AG10803 (cell line): ENCODE measurements around the gene MATN4.
A peak's percentile ranks its signal among the peaks of the same experiment; 100 is the strongest.

Experiments used
- DNase-seq: peaks from one replicate; pipeline ENCODE4 v3.0.0; 2010; ENCODE audit warnings: low read depth
- H3K4me3 ChIP-seq: 2 replicates; pipeline ENCODE4 v1.5.1; 2011; ENCODE audit warnings: mild to moderate bottlenecking, low read length, control low read depth
- TF ChIP-seq, protein P1 (sequence below): conservative IDR thresholded peaks from 2 replicates; pipeline ENCODE4 v1.5.1; 2011; ENCODE audit warnings: mild to moderate bottlenecking, low read length, control low read depth, inconsistent platforms

The MATN4 gene

DNA sequence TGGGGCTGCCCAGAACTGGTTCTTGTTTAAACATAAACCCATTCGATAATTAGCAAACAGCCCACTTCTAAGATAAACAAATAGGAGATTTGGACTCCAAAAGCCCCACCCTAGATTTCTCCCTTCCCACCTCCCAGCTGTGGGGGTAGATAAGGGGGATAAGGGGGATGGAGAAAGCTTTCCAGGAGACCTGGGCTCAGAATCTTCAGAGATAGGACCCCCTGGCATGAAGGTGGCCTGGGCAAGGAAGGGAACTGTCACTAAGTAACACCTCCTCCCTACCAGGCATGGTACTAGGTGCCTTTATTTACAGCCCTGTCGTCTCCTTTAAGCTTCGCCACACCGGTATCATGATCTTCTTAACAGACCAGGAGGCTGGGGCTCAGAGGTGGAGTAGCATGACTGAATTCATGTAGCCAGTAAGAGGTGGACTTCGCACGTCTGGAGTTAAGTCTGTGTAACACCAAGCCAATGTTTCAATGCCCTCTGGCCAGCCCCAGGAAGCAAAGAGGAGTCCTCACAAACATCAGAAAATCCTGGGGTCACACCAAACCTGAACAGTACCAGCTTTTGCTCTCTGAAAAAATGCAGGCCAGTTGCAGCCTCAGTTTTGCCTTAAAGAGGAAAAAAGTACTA lies 35.6 kb upstream of the MATN4 start:
- peak overlapping the region; percentile 97 for H3K4me3 ChIP-seq
- no peak for DNase-seq
- TF ChIP-seq, protein P1, sequence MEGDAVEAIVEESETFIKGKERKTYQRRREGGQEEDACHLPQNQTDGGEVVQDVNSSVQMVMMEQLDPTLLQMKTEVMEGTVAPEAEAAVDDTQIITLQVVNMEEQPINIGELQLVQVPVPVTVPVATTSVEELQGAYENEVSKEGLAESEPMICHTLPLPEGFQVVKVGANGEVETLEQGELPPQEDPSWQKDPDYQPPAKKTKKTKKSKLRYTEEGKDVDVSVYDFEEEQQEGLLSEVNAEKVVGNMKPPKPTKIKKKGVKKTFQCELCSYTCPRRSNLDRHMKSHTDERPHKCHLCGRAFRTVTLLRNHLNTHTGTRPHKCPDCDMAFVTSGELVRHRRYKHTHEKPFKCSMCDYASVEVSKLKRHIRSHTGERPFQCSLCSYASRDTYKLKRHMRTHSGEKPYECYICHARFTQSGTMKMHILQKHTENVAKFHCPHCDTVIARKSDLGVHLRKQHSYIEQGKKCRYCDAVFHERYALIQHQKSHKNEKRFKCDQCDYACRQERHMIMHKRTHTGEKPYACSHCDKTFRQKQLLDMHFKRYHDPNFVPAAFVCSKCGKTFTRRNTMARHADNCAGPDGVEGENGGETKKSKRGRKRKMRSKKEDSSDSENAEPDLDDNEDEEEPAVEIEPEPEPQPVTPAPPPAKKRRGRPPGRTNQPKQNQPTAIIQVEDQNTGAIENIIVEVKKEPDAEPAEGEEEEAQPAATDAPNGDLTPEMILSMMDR: no peak

DNA sequence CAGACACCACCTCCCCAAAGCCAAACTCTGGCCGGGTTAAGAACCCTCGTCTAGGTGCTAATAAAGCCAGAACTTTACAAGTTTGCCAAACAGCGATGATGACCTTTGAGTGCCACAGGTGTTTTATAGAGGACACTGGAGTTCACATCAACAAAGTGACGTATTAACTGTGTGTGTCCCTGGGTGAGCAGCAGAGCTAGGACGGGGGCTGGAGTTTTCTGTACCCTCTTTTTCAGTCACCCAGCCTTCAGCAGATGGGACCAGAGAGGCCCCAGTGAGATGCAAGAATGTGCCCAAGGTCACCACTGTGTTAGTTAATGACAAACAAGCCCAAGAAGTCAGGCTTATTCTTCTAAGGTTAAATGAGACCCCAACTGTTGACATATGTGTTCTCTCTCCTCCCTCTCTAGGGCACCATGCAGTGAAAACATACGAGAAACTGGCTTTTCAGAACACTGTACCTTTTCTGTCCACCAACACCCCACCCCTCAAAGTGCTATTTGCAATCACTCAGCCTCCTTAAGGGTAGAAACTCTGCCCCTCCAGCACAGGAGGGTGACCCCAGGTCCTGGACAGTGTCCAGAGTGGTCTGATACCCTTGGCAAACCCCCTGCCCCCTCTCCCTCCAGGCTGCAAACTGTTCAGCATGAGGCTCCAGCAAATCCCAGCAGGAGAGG lies 34.9 kb upstream of the MATN4 start:
- peak overlapping the region; percentile 97 for H3K4me3 ChIP-seq
- no peak for DNase-seq
- TF ChIP-seq, protein P1: no peak

DNA sequence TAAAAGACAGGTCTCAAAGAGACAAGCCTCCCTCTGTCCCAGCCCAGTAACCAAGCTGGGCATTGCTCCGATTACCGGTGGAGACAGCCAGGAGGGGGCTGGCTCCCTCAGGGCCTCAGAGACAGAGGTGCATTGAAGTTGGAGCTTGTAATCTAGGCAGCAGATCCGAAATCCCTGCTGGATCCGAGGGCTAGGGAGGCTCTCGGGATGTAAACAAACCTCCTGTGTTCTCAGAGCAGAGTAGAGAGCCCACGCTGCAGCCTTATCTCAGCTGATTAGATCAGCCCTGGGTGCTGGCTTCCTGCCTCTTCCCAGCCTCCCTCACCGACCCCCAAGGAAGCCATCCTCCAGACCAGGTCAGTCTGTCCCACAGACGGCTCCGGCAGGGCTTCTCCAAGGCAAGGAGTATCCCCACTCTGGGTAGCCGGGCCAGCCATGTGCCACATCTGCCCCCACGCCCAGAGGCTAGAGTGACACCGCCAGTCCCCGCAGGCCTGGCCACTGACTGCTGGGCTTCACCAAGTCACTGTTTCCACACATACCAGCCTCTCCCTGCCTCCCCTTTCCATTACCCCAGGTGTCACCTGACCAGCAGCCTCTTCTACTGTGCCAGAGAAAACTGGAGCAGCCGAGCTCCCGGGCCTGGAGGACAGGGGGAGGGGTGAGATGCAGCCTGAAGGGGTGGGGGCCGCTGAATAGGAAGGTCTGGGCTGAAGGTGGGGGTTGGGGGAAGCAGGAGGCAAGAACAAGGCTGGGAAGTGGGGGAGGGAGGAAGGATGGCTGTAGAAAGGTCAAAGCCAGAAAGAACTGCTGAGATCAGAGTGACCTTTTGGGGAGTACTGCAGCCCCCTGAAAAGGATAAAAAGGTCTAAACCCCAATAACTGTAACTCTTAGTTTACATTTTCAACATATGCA lies 34.1 kb upstream of the MATN4 start:
- TF ChIP-seq, protein P1: no peak
- no peak for DNase-seq
- H3K4me3 ChIP-seq: peak overlapping the region; percentile 97

DNA sequence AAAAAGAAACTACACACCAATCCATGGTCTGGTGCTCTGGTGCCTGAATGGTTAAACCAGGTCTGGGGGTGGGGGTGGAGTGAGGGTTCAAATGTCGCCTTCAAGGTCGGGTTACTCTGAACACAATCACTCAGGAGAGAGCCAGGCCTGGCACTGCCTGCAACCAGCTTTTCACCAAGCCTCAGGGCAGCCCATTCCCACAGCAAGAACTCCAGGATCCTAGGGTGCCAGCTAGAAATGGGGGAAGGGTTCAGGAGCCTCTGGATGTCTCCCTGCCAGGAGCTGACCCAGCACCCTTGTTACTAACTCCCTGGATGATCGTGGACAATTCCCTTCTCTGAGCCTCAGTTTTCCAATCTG lies 33.5 kb upstream of the MATN4 start:
- peak overlapping the region; percentile 97 for H3K4me3 ChIP-seq
- TF ChIP-seq, protein P1: no peak
- no peak for DNase-seq

DNA sequence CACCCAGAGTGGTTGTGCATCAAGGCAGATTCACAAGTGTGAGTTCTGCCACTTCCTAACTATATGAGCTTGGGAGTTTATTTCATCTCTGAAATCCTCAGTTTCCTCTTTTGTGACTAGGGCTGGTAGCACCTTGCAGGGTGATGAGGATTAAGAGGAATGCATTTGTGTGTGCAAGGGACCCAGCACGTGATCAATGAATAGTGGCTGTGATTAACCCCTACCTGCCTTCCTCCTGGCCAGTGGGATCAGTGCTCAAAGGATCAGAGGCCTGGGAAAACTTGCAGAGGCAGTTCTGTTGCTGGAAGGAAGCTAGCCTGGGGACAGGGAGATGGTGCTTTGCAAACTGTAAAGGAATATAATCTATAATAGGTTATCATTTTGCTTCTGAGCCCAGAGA lies 32.9 kb upstream of the MATN4 start:
- H3K4me3 ChIP-seq: no peak overlapping the region
- TF ChIP-seq, protein P1: no peak
- no peak for DNase-seq

DNA sequence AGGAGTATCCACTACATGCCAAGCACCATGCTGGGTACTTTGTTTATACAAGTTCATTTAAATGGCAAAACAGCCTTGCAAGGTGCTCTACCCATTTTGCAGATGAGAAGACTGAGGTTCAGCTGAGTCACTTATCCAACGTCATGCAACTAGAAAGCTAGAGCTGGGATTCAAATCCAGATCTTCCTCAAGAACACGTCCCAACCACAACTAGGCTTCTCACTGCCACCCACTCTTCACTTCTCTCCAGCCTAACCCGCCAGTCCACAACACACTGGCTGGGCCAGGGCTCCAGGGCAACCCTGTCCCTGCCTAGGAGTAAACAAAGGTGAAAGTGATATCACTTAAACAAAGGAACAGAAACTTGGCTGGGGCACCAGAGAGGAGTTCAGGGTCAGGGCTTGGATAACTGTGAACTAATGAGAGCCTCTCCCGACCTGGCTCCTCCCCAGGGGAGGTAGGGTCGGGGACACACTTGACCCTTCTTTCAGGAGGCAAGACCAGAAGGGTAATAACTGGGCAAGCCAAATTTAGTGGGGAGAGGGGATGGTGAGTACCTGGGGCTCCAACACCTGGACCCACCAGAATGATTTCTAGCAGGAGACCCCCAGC lies 32.2 kb upstream of the MATN4 start:
- no peak for DNase-seq
- no peak overlapping the region for H3K4me3 ChIP-seq
- TF ChIP-seq, protein P1: no peak
